HG03469 (cell line): ENCODE results near the gene TMEM115.

Experiments
- ATAC-seq: cut with Tn5 transposase; IDR thresholded peaks from one replicate; pipeline ENCODE4 v1.9.1; 2021; ENCODE audit warnings: mild to moderate bottlenecking, moderate library complexity, moderate number of reproducible peaks; ENCODE audit not compliant: unreplicated experiment

Gene TMEM115

GRCh38 chr3:50334339-50335075, 24.8 kb downstream of the TMEM115 start:
- ATAC-seq, result no peak

- ATAC-seq, result no peak
Observed at GRCh38 chr3:50333744-50334328, 25.5 kb downstream of the TMEM115 start.

- ATAC-seq, result no peak
Observed at GRCh38 chr3:50331364-50331907, 27.9 kb downstream of the TMEM115 start.

- ATAC-seq, result no peak
Observed at GRCh38 chr3:50330330-50330729, 29.0 kb downstream of the TMEM115 start.

GRCh38 chr3:50327943-50328691, 31.2 kb downstream of the TMEM115 start, which contains the start of gene TUSC2:
TSS of gene TUSC2 (minus strand) at chr3:50328223. CDS start at chr3:50328099, 124 bp downstream.
- ATAC-seq, result peak; percentile 52

GRCh38 chr3:50327129-50327528, 32.2 kb downstream of the TMEM115 start:
- ATAC-seq, result no peak

GRCh38 chr3:50326182-50326541, 33.2 kb downstream of the TMEM115 start:
- no peak for ATAC-seq

- no peak for ATAC-seq
Observed at GRCh38 chr3:50325497-50326181, 33.7 kb downstream of the TMEM115 start.

GRCh38 chr3:50325113-50325480, 34.2 kb downstream of the TMEM115 start:
- no peak for ATAC-seq

GRCh38 chr3:50324351-50325112, 34.8 kb downstream of the TMEM115 start:
- no peak for ATAC-seq

GRCh38 chr3:50323614-50324199, 35.6 kb downstream of the TMEM115 start:
- ATAC-seq, result no peak

- ATAC-seq, result no peak
Observed at GRCh38 chr3:50323092-50323600, 36.2 kb downstream of the TMEM115 start.

- no peak for ATAC-seq
Observed at GRCh38 chr3:50322386-50323091, 36.8 kb downstream of the TMEM115 start, which contains the start of gene HYAL2. TSS of gene HYAL2 (minus strand) at chr3:50322745. CDS start at chr3:50320489, 2,256 bp downstream.

- ATAC-seq, result no peak
Observed at GRCh38 chr3:50322115-50322385, 37.3 kb downstream of the TMEM115 start.

- peak; percentile 41 for ATAC-seq
Observed at GRCh38 chr3:50321336-50322114, 37.8 kb downstream of the TMEM115 start.

- peak; percentile 23 for ATAC-seq
Observed at GRCh38 chr3:50320853-50321335, 38.4 kb downstream of the TMEM115 start.

- ATAC-seq, result no peak
Observed at GRCh38 chr3:50319894-50320625, 39.3 kb downstream of the TMEM115 start.
